ENCODE results near the gene SLC25A11.

SLC25A11 gene

GRCh38 chr17:4901648-4902344 is 38.0 kb downstream of the SLC25A11 start:
- no peaks in the 10 kb centered on the region for H3K27me3 ChIP-seq (ENCODE audit: insufficient read depth, poor library complexity, severe bottlenecking)
- no peak overlapping the region for H3K27ac ChIP-seq (ENCODE audit: poor library complexity, severe bottlenecking)
- H3K4me1 ChIP-seq (ENCODE audit: insufficient read depth, poor library complexity, severe bottlenecking): peaks cover 4% of the 10 kb centered on the region
- ATAC-seq (ENCODE audit: low read depth): no peak
- no peak for DNase-seq (ENCODE audit: low spot score)
- H3K9me3 ChIP-seq (ENCODE audit: severe bottlenecking): no peaks in the 10 kb centered on the region
- H3K4me3 ChIP-seq (ENCODE audit: severe bottlenecking): no peak overlapping the region
- no peak for TF ChIP-seq CTCF (IDR thresholded peaks at IDR 0.05; ENCODE audit: poor library complexity, severe bottlenecking)
- H3K36me3 ChIP-seq (ENCODE audit: low read depth): peaks cover 7% of the 10 kb centered on the region

- Histone ChIP-seq H3K36me3 (ENCODE audit: low read depth) (peaks cover 14% of the 10 kb centered on the region), H3K27ac (ENCODE audit: poor library complexity, severe bottlenecking) (no peak overlapping the region), H3K4me3 (ENCODE audit: severe bottlenecking) (no peak overlapping the region), H3K27me3 (ENCODE audit: insufficient read depth, poor library complexity, severe bottlenecking) (no peaks in the 10 kb centered on the region), H3K9me3 (ENCODE audit: severe bottlenecking) (no peaks in the 10 kb centered on the region), H3K4me1 (ENCODE audit: insufficient read depth, poor library complexity, severe bottlenecking) (peaks cover 4% of the 10 kb centered on the region)
- TF ChIP-seq CTCF (IDR thresholded peaks at IDR 0.05; ENCODE audit: poor library complexity, severe bottlenecking): no peak
- DNase-seq (ENCODE audit: low spot score) (no peak), ATAC-seq (ENCODE audit: low read depth) (no peak)
Observed at GRCh38 chr17:4901108-4901647, 38.7 kb downstream of the SLC25A11 start.

GRCh38 chr17:4900231-4901107 is 39.4 kb downstream of the SLC25A11 start:
- Histone ChIP-seq H3K4me1 (ENCODE audit: insufficient read depth, poor library complexity, severe bottlenecking) (peaks cover 4% of the 10 kb centered on the region), H3K4me3 (ENCODE audit: severe bottlenecking) (no peak overlapping the region), H3K36me3 (ENCODE audit: low read depth) (peaks cover 21% of the 10 kb centered on the region), H3K9me3 (ENCODE audit: severe bottlenecking) (no peaks in the 10 kb centered on the region), H3K27ac (ENCODE audit: poor library complexity, severe bottlenecking) (no peak overlapping the region), H3K27me3 (ENCODE audit: insufficient read depth, poor library complexity, severe bottlenecking) (no peaks in the 10 kb centered on the region)
- TF ChIP-seq CTCF (IDR thresholded peaks at IDR 0.05; ENCODE audit: poor library complexity, severe bottlenecking): no peak
- ATAC-seq (ENCODE audit: low read depth) (no peak), DNase-seq (ENCODE audit: low spot score) (no peak)

- Histone ChIP-seq H3K4me1 (ENCODE audit: insufficient read depth, poor library complexity, severe bottlenecking) (peaks cover 4% of the 10 kb centered on the region), H3K9me3 (ENCODE audit: severe bottlenecking) (no peaks in the 10 kb centered on the region), H3K27me3 (ENCODE audit: insufficient read depth, poor library complexity, severe bottlenecking) (no peaks in the 10 kb centered on the region), H3K27ac (ENCODE audit: poor library complexity, severe bottlenecking) (no peak within 1 kb of the TSS), H3K36me3 (ENCODE audit: low read depth) (peaks cover 30% of the 10 kb centered on the region), H3K4me3 (ENCODE audit: severe bottlenecking) (no peak within 1 kb of the TSS)
- ATAC-seq (ENCODE audit: low read depth) (no peak), DNase-seq (ENCODE audit: low spot score) (no peak)
- no peak for TF ChIP-seq CTCF (IDR thresholded peaks at IDR 0.05; ENCODE audit: poor library complexity, severe bottlenecking)
Observed at GRCh38 chr17:4899341-4900230, 40.3 kb downstream of the SLC25A11 start, which contains the start of gene C17orf107. TSS of gene C17orf107 (plus strand) at chr17:4899536. CDS start at chr17:4899763, 227 bp downstream.

All from RWPE2 (cell line).